ENCODE results near the gene RAB11FIP3. TPM values are rescaled to one million over a fixed set of nuclear protein-coding genes. Genes with fewer than 3 reads are reported as not detected.

RAB11FIP3 gene
- total RNA-seq, 1 donor from 2014 or later: 47.0 TPM

- Histone ChIP-seq H3K36me3 (no peaks in the 10 kb centered on the region), H3K27ac (peak within 1 kb of the TSS in 1 of 2 donors; percentile 62), H3K4me3 (peak within 1 kb of the TSS; percentile 25 to 52), H3K4me1 (peaks cover 9 to 24% of the 10 kb centered on the region in 2 donors), H3K9me3 (no peaks in the 10 kb centered on the region), H3K27me3 (no peaks in the 10 kb centered on the region)
- no peak for TF ChIP-seq CTCF (IDR thresholded peaks at IDR 0.05)
- DNase-seq (ENCODE audit: low spot score in 2 of 2): peak in 1 of 2 donors; percentile 80
- intact Hi-C loops (cut with DNase I): no loop called here
Observed at GRCh38 chr16:566475-567372, 141.3 kb downstream of the RAB11FIP3 start, which contains the start of gene NHLRC4. Gene NHLRC4 (plus strand): TSS chr16:567005. CDS start chr16:568048, 1,043 bp downstream.

GRCh38 chr16:567373-568256 lies 142.2 kb downstream of the RAB11FIP3 start:
- Histone ChIP-seq H3K27me3 (no peaks in the 10 kb centered on the region), H3K36me3 (no peaks in the 10 kb centered on the region), H3K4me3 (peak overlapping the region; percentile 25 to 52), H3K4me1 (peaks cover 9 to 24% of the 10 kb centered on the region in 2 donors), H3K9me3 (no peaks in the 10 kb centered on the region), H3K27ac (peak overlapping the region in 1 of 2 donors; percentile 62)
- TF ChIP-seq CTCF (IDR thresholded peaks at IDR 0.05): no peak
- DNase-seq (ENCODE audit: low spot score in 2 of 2): no peak
- intact Hi-C loops (cut with DNase I): loop anchor here (2.0 kb wide), 1 partner anchor 41 kb away; the partner anchor contains the start of gene CAPN15

GRCh38 chr16:568401-569258 lies 143.2 kb downstream of the RAB11FIP3 start:
- Histone ChIP-seq H3K36me3 (peaks cover 0 to under 1% of the 10 kb centered on the region in 2 donors), H3K27ac (peak overlapping the region; percentile 82 to 86), H3K4me1 (peaks cover 9 to 24% of the 10 kb centered on the region in 2 donors), H3K4me3 (peak overlapping the region in 1 of 2 donors; percentile 90), H3K27me3 (no peaks in the 10 kb centered on the region), H3K9me3 (no peaks in the 10 kb centered on the region)
- intact Hi-C loops (cut with DNase I): loop anchor here (2.0 kb wide), 1 partner anchor 42 kb away; the partner anchor contains the start of gene CAPN15
- no peak for TF ChIP-seq CTCF (IDR thresholded peaks at IDR 0.05)
- no peak for DNase-seq (ENCODE audit: low spot score in 2 of 2)

- Histone ChIP-seq H3K36me3 (peaks cover 7 to 10% of the 10 kb centered on the region in 2 donors), H3K27me3 (no peaks in the 10 kb centered on the region), H3K4me3 (peak within 1 kb of the TSS; percentile 90 to 99), H3K27ac (peak within 1 kb of the TSS; percentile 82 to 86), H3K4me1 (peaks cover 9 to 24% of the 10 kb centered on the region in 2 donors), H3K9me3 (no peaks in the 10 kb centered on the region)
- no peak for TF ChIP-seq CTCF (IDR thresholded peaks at IDR 0.05)
- intact Hi-C loops (cut with DNase I): loop anchor here (2.0 kb wide), 1 partner anchor 43 kb away; the partner anchor contains the start of gene CAPN15
- peak in 1 of 2 donors; percentile 88 for DNase-seq (ENCODE audit: low spot score in 2 of 2)
Observed at GRCh38 chr16:569445-570254, 144.2 kb downstream of the RAB11FIP3 start, which contains the start of gene PIGQ. Gene PIGQ (plus strand): TSS chr16:569968. CDS start chr16:574075, 4,107 bp downstream.

Other genes starting within 250 kb of the RAB11FIP3 start
- 585 TPM for gene HBA1, start 249.0 kb upstream of the RAB11FIP3 start, total RNA-seq
- gene HBQ1, start 245.2 kb upstream of the RAB11FIP3 start, total RNA-seq: not detected
- gene LUC7L, start 196.2 kb upstream of the RAB11FIP3 start, total RNA-seq: 53.0 TPM
- 67.7 TPM for gene FAM234A, start 190.8 kb upstream of the RAB11FIP3 start, total RNA-seq
- 32.6 TPM for gene RGS11, start 149.7 kb upstream of the RAB11FIP3 start, total RNA-seq
- gene ARHGDIG, start 145.1 kb upstream of the RAB11FIP3 start, total RNA-seq: not detected
- not detected for gene PDIA2, start 142.5 kb upstream of the RAB11FIP3 start, total RNA-seq
- 27.6 TPM for gene AXIN1, start 72.9 kb upstream of the RAB11FIP3 start, total RNA-seq
- gene MRPL28, start 55.1 kb upstream of the RAB11FIP3 start, total RNA-seq: 47.8 TPM
- gene PGAP6, start 43.7 kb upstream of the RAB11FIP3 start, total RNA-seq: 47.6 TPM
- 66.0 TPM for gene NME4, start 28.4 kb upstream of the RAB11FIP3 start, total RNA-seq
- gene DECR2, start 23.8 kb upstream of the RAB11FIP3 start, total RNA-seq: 44.0 TPM
- gene CAPN15, start 102.1 kb downstream of the RAB11FIP3 start, total RNA-seq: 249 TPM
- gene PRR35, start 134.7 kb downstream of the RAB11FIP3 start, total RNA-seq: not detected
- gene NHLRC4, start 141.4 kb downstream of the RAB11FIP3 start, total RNA-seq: not detected
- 70.2 TPM for gene PIGQ, start 144.3 kb downstream of the RAB11FIP3 start, total RNA-seq
- gene RAB40C, start 164.4 kb downstream of the RAB11FIP3 start, total RNA-seq: 29.8 TPM
- gene WFIKKN1, start 205.3 kb downstream of the RAB11FIP3 start, total RNA-seq: not detected
- 523 TPM for gene METTL26, start 210.7 kb downstream of the RAB11FIP3 start, total RNA-seq
- 92.9 TPM for gene MCRIP2, start 216.2 kb downstream of the RAB11FIP3 start, total RNA-seq
- gene WDR90, start 223.7 kb downstream of the RAB11FIP3 start, total RNA-seq: 50.0 TPM
- gene RHOT2, start 242.5 kb downstream of the RAB11FIP3 start, total RNA-seq: 41.8 TPM